Osteoblast (primary cell): ENCODE measurements around the gene PNKP. TPM values are rescaled to one million over a fixed set of nuclear protein-coding genes. Genes with fewer than 3 reads are reported as not detected.

ENCODE experiments used
- DNase-seq: peaks from one replicate; pipeline ENCODE4 v3.0.0; 2011; ENCODE audit warnings: low spot score, mixed read lengths; ENCODE audit not compliant: insufficient read length; ENCODE audit errors: missing footprints
- H2AFZ ChIP-seq: 2 replicates; pipeline ENCODE4 v1.6.0; 2011; ENCODE audit warnings: mild to moderate bottlenecking, low read length
- H3K27ac ChIP-seq: 2 replicates; pipeline ENCODE4 v1.5.1; 2011; ENCODE audit warnings: mild to moderate bottlenecking, low read depth, low read length, moderate library complexity
- H3K27me3 ChIP-seq: 2 replicates; pipeline ENCODE4 v1.6.0; 2012; ENCODE audit warnings: mild to moderate bottlenecking, control low read depth, inconsistent platforms, low read length, moderate library complexity; ENCODE audit not compliant: insufficient read depth
- H3K36me3 ChIP-seq: 2 replicates; pipeline ENCODE4 v1.5.1; 2011; ENCODE audit warnings: mild to moderate bottlenecking, low read length, control low read depth, moderate library complexity; ENCODE audit not compliant: insufficient read depth
- H3K4me1 ChIP-seq: 2 replicates; pipeline ENCODE4 v1.5.1; 2011; ENCODE audit warnings: mild to moderate bottlenecking, low read length, control low read depth, moderate library complexity; ENCODE audit not compliant: insufficient read depth
- H3K4me2 ChIP-seq: 2 replicates; pipeline ENCODE4 v1.6.0; 2011; ENCODE audit warnings: mild to moderate bottlenecking, low read length; ENCODE audit not compliant: insufficient read depth
- H3K4me3 ChIP-seq: fragments of 200-600 bp; sonication (generic); 3 replicates; pipeline ENCODE4 v1.5.1; 2012; ENCODE audit warnings: mild to moderate bottlenecking, low read length, inconsistent platforms; ENCODE audit not compliant: insufficient read depth
- H3K79me2 ChIP-seq: 2 replicates; pipeline ENCODE4 v1.6.0; 2012; ENCODE audit warnings: mild to moderate bottlenecking, low read length, control low read depth, inconsistent platforms; ENCODE audit not compliant: insufficient read depth
- H3K9me3 ChIP-seq: 2 replicates; pipeline ENCODE4 v1.5.1; 2011; ENCODE audit warnings: low read depth, low read length, control low read depth
- H4K20me1 ChIP-seq: 2 replicates; pipeline ENCODE4 v1.6.0; 2012; ENCODE audit warnings: mild to moderate bottlenecking, low read length, control low read depth; ENCODE audit not compliant: insufficient read depth
- total RNA-seq: library from RNA; depleted of rRNA; stranded (reverse); fragments of >200 nt; gene quantifications from 2 replicates; pipeline ENCODE4 v1.2.3, GENCODE V29; 2012
- TF ChIP-seq, protein P1 (sequence below): IDR thresholded peaks from 2 replicates; pipeline ENCODE4 v1.5.1; 2011; ENCODE audit warnings: mild to moderate bottlenecking, low read depth, low read length, moderate library complexity; ENCODE audit errors: extremely low read depth

PNKP gene
- total RNA-seq, 1 donor, result 43.8 TPM

DNA sequence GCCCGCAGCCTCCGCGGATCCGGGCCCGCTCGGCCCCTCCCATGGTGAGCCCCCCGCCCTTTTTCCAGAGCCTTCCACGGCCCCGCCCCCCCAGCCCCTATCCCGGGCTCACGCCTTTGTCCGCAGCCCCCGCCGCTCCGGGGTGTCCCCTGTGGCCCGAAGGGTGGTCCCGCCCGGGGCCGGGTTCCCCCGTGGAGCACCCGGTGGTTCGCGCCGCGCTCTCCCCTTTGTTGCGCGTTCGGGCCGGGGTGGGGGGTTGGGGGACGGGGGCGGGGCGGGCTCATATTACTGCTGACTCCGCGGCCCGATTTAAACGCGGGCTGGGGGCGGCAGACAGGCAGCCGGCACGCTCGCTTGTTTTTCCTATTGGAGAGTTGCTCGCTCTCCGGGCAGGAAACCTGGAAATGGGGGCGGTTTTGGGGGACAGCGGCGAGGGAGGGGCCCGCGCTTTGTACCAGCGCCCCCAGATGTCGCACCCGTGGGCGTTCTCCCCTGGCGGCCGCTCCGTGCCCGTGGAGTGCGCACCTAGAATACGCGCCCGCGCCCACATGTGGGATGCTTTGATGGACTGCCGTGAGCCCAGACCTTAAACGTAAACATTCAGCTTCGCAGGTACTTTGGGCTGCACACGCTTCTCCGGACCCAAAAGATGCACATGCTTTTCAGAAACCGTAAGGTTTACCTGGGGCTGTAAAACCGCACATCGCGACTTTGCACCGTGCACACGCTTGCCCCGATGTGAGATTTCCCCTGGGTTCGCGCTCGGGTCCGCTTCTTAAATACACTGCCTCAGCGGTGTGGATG, 15.7 kb downstream of the PNKP start:
- Histone ChIP-seq H2AFZ (no peak overlapping the region), H3K4me2 (peak overlapping the region; percentile 96), H3K4me3 (peak overlapping the region; percentile 95), H3K79me2 (peaks cover 45% of the 10 kb centered on the region), H3K4me1 (peaks cover 37% of the 10 kb centered on the region), H3K9me3 (no peaks in the 10 kb centered on the region), H3K27ac (no peak overlapping the region), H4K20me1 (peaks cover 39% of the 10 kb centered on the region), H3K27me3 (no peaks in the 10 kb centered on the region), H3K36me3 (peaks cover 12% of the 10 kb centered on the region)
- TF ChIP-seq, protein P1, sequence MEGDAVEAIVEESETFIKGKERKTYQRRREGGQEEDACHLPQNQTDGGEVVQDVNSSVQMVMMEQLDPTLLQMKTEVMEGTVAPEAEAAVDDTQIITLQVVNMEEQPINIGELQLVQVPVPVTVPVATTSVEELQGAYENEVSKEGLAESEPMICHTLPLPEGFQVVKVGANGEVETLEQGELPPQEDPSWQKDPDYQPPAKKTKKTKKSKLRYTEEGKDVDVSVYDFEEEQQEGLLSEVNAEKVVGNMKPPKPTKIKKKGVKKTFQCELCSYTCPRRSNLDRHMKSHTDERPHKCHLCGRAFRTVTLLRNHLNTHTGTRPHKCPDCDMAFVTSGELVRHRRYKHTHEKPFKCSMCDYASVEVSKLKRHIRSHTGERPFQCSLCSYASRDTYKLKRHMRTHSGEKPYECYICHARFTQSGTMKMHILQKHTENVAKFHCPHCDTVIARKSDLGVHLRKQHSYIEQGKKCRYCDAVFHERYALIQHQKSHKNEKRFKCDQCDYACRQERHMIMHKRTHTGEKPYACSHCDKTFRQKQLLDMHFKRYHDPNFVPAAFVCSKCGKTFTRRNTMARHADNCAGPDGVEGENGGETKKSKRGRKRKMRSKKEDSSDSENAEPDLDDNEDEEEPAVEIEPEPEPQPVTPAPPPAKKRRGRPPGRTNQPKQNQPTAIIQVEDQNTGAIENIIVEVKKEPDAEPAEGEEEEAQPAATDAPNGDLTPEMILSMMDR, result no peak
- DNase-seq, result no peak

- peak; percentile 99 for DNase-seq
- TF ChIP-seq, protein P1, result no peak
These were observed 16.7 kb downstream of the PNKP start, which contains the start of gene PTOV1 for GRCh38 chr19:49850487-49851342. TSS of gene PTOV1 (plus strand) at chr19:49851159.

GRCh38 chr19:49850221-49850486, 17.2 kb downstream of the PNKP start:
- H3K4me2 ChIP-seq, result peak overlapping the region; percentile 84
- no peak for DNase-seq
- H3K36me3 ChIP-seq, result peaks cover 3% of the 10 kb centered on the region
- H3K79me2 ChIP-seq, result peaks cover 42% of the 10 kb centered on the region
- H3K9me3 ChIP-seq, result no peaks in the 10 kb centered on the region
- peak overlapping the region; percentile 92 for H3K27ac ChIP-seq
- H3K4me1 ChIP-seq, result peaks cover 37% of the 10 kb centered on the region
- no peaks in the 10 kb centered on the region for H3K27me3 ChIP-seq
- peak overlapping the region; percentile 63 for H2AFZ ChIP-seq
- peak overlapping the region; percentile 95 for H3K4me3 ChIP-seq
- peaks cover 39% of the 10 kb centered on the region for H4K20me1 ChIP-seq
- TF ChIP-seq, protein P1, result no peak

More at GRCh38 chr19:49850487-49851342, 16.7 kb downstream of the PNKP start, which contains the start of gene PTOV1:
- no peaks in the 10 kb centered on the region for H3K27me3 ChIP-seq
- H3K79me2 ChIP-seq, result peaks cover 45% of the 10 kb centered on the region
- H3K4me1 ChIP-seq, result peaks cover 37% of the 10 kb centered on the region
- peak within 1 kb of the TSS; percentile 95 for H3K4me3 ChIP-seq
- H3K36me3 ChIP-seq, result peaks cover 8% of the 10 kb centered on the region
- peak within 1 kb of the TSS; percentile 92 for H3K27ac ChIP-seq
- H3K9me3 ChIP-seq, result no peaks in the 10 kb centered on the region
- H3K4me2 ChIP-seq, result peak within 1 kb of the TSS; percentile 96
- peak within 1 kb of the TSS; percentile 89 for H2AFZ ChIP-seq
- peaks cover 45% of the 10 kb centered on the region for H4K20me1 ChIP-seq
